Heart left ventricle (tissue), 13 donors: ENCODE measurements around the gene DSG2.

Experiments
- POLR2A ChIP-seq, 2 donors: fragments of 450-650 bp; IDR thresholded peaks; one replicate each; pipeline ENCODE4 v1.6.1; 2017; ENCODE audit warnings: antibody characterized with exemption in 2 of 2, mild to moderate bottlenecking in 2 of 2, moderate library complexity in 2 of 2
- TF ChIP-seq, protein P1 (sequence below), 12 donors: fragments of 200-600 bp; sonication (generic) in 4 of 12; IDR thresholded peaks; one replicate each; pipeline versions ENCODE4 v1.5.0 to v1.8.0; 2018 to 2022; ENCODE audit warnings: antibody characterized with exemption in 12 of 12, mild to moderate bottlenecking in 5 of 12
- donor health status: ischemic (EF 13 %, LVEDD 7.1; RV severe dilation, severe dysfunction).
- donor health status: DM: no; HTN: yes; CAD: no.
- donor health status: DM: no; HTN: no; CAD: no.
- donor health status: ischemic (EF 25% LVEDD 6.9; RV normal size, moderate dysfunction).
- donor health status: ischemic (EF 25% LVEDD 5.7; RV mildly dilated, moderate dysfunction).
- donor health status: ischemic (EF 35%, LVEDD 5.7; RV mildly dilated, moderate dysfunction).
- donor health status: nonischemic (EF 11% LVEDD 7.7; RV severe dilation, severe dysfunction).
- donor health status: DM: yes; HTN: yes; CAD: no.
- donor health status: PGD.
- donor health status: ischemic (EF 29% LVEDD 5.4; RV normal size, mild dysfunction).
- donor health status: nonischemic (EF 23%, LVEDD 6.1; RV moderate dilation, normal function).

DNA sequence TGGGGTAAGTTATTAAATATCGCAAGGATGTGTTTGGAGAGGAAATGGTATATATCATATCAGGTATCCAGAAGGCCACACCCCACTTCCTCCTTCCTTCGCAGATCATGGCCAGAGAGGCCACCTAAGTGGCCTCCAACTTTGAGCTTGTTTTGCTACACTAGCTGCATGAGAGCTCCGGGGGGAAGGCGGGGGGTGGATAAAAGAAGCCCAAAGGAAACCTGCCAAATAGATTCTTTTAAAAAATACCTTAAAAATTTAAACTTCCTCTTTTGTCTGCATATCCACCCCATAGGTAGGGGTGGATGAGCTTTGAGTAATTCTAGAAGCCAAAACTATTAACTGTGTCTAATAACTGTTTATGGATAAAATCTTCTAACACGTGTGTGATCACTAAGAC lies 88.0 kb downstream of the DSG2 start:
- TF ChIP-seq, protein P1, sequence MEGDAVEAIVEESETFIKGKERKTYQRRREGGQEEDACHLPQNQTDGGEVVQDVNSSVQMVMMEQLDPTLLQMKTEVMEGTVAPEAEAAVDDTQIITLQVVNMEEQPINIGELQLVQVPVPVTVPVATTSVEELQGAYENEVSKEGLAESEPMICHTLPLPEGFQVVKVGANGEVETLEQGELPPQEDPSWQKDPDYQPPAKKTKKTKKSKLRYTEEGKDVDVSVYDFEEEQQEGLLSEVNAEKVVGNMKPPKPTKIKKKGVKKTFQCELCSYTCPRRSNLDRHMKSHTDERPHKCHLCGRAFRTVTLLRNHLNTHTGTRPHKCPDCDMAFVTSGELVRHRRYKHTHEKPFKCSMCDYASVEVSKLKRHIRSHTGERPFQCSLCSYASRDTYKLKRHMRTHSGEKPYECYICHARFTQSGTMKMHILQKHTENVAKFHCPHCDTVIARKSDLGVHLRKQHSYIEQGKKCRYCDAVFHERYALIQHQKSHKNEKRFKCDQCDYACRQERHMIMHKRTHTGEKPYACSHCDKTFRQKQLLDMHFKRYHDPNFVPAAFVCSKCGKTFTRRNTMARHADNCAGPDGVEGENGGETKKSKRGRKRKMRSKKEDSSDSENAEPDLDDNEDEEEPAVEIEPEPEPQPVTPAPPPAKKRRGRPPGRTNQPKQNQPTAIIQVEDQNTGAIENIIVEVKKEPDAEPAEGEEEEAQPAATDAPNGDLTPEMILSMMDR (IDR thresholded peaks at IDR 0.05), result no peak
- TF ChIP-seq POLR2A (IDR thresholded peaks at IDR 0.05), result no peak
